Measurements from ENCODE around the gene MUC15. TPM values are rescaled to one million over a fixed set of nuclear protein-coding genes. Genes with fewer than 3 reads are reported as not detected.
"Not testable (repeated sequence)": the region's sequence is repeated elsewhere in the genome, so short reads cannot be mapped to it uniquely, and the experiment has no call there.

MUC15 gene
- total and polyA plus RNA-seq, 2 donors (not counting 3 experiments of a cell fraction or from before 2014, with no cell fraction given) = not detected

DNA sequence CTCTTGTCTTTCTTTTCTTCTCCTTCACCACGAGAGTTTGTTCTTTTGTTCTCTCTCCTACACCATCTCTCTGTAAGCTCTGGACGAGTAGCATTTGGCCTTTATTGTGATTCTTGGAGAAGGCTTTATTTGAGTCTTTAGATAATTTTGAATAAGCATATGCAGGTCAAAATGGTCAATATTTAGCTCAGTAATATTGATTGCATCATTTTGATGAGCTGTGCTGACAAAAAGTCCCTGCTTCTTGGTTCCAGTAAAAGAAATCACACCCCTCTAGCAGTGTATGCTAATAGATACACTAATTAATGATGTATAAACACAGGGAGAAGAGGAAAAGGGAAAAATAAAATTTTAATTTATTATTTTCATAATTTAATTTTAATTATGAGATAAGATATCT is 25.8 kb upstream of the MUC15 start:
- H3K4me2 ChIP-seq (ENCODE audit: insufficient read depth, low read length) = no peak overlapping the region
- BruUV-seq (replicated peaks) = no TSS peak
- no peak overlapping the region for H3K4me3 ChIP-seq (replicated peaks in 1 of 3; ENCODE audit: insufficient read depth in 1 of 3, low read depth in 1 of 3, low read length in 3 of 3)
- H2AFZ ChIP-seq (ENCODE audit: low read depth, low read length) = no peak overlapping the region
- no peaks in the 10 kb centered on the region for H3K9me1 ChIP-seq (replicated peaks; ENCODE audit: control insufficient read depth, extremely low read depth, insufficient read depth, low read length)
- ChIA-PET CTCF (no interaction called here), POLR2A (interaction anchor here (0.6 kb wide), 1 partner anchor 1177 kb away, joined by 5 read pairs; no protein-coding TSS in a partner anchor)
- no peaks in the 10 kb centered on the region for H3K36me3 ChIP-seq (ENCODE audit: control insufficient read depth in 2 of 2, extremely low read depth in 1 of 2, insufficient read depth in 2 of 2, low read length in 2 of 2)
- no peak overlapping the region for H3K27ac ChIP-seq (ENCODE audit: insufficient read depth, low read depth, low read length)
- H3K9ac ChIP-seq (replicated peaks; ENCODE audit: extremely low read depth, insufficient read depth, low read length) = no peak overlapping the region
- no peak for DNase-seq (ENCODE audit: low read depth, low spot score)
- no peaks in the 10 kb centered on the region for H3K4me1 ChIP-seq (ENCODE audit: control insufficient read depth, extremely low read depth, insufficient read depth, low read length)
- H3K79me2 ChIP-seq (ENCODE audit: control insufficient read depth, insufficient read depth, low read length) = no peaks in the 10 kb centered on the region
- dilution Hi-C loops (cut with MboI; ENCODE audit: extremely low pct_ligation_motif_present, low sequenced_read_pairs) = no loop called here
- no peak for FAIRE-seq
- intact Hi-C loops (cut with micrococcal nuclease) = no loop called here
- no peaks in the 10 kb centered on the region for H3K9me3 ChIP-seq (replicated peaks; ENCODE audit: control insufficient read depth, insufficient read depth, low read length)
- H4K20me1 ChIP-seq (replicated peaks; ENCODE audit: control insufficient read depth, extremely low read depth, insufficient read depth, low read length) = no peaks in the 10 kb centered on the region
- TF ChIP-seq GATA2 (IDR thresholded peaks at IDR 0.05; ENCODE audit: insufficient read depth, insufficient read length, low read depth, low read length) = no peak
- TF ChIP-seq, protein P1, sequence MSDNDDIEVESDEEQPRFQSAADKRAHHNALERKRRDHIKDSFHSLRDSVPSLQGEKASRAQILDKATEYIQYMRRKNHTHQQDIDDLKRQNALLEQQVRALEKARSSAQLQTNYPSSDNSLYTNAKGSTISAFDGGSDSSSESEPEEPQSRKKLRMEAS (IDR thresholded peaks at IDR 0.05; ENCODE audit: insufficient read depth, insufficient read length) = no peak
- TF ChIP-seq EZH2 (IDR thresholded peaks at IDR 0.05; ENCODE audit: borderline replicate concordance, low read depth, low read length, severe bottlenecking) = no peak
- no peak for TF ChIP-seq FOS (IDR thresholded peaks at IDR 0.05; ENCODE audit: borderline replicate concordance, insufficient read depth, low read length)
- no peak for TF ChIP-seq JUN (IDR thresholded peaks at IDR 0.05; ENCODE audit: borderline replicate concordance, insufficient read depth, insufficient read length, low read depth)
- TF ChIP-seq MYC (IDR thresholded peaks at IDR 0.05; ENCODE audit: low read depth, low read length) = no peak
- no peak for TF ChIP-seq POLR2A (IDR thresholded peaks at IDR 0.05; ENCODE audit: low read depth, low read length)
- no peak for TF ChIP-seq CTCF (IDR thresholded peaks at IDR 0.05; ENCODE audit: extremely low read depth in 1 of 2, insufficient read depth in 1 of 2, low read depth in 1 of 2, low read length in 2 of 2)
- TF ChIP-seq POLR2AphosphoS5 (IDR thresholded peaks at IDR 0.05; ENCODE audit: insufficient read depth, low read depth, low read length) = no peak
- H3K27me3 ChIP-seq (ENCODE audit: control insufficient read depth in 2 of 2, insufficient read depth in 2 of 2, low read length in 2 of 2) = no peaks in the 10 kb centered on the region

- H3K27me3 ChIP-seq (ENCODE audit: control insufficient read depth in 2 of 2, insufficient read depth in 2 of 2, low read length in 2 of 2); H3K9me3 ChIP-seq (replicated peaks; ENCODE audit: control insufficient read depth, insufficient read depth, low read length); H3K4me1 ChIP-seq (ENCODE audit: control insufficient read depth, extremely low read depth, insufficient read depth, low read length); H3K4me3 ChIP-seq (replicated peaks in 1 of 3; ENCODE audit: insufficient read depth in 1 of 3, low read depth in 1 of 3, low read length in 3 of 3); H3K79me2 ChIP-seq (ENCODE audit: control insufficient read depth, insufficient read depth, low read length); H3K36me3 ChIP-seq (ENCODE audit: control insufficient read depth in 2 of 2, extremely low read depth in 1 of 2, insufficient read depth in 2 of 2, low read length in 2 of 2); H2AFZ ChIP-seq (ENCODE audit: low read depth, low read length); H3K9me1 ChIP-seq (replicated peaks; ENCODE audit: control insufficient read depth, extremely low read depth, insufficient read depth, low read length); DNase-seq (ENCODE audit: low read depth, low spot score); CTCF ChIA-PET; FAIRE-seq; H4K20me1 ChIP-seq (replicated peaks; ENCODE audit: control insufficient read depth, extremely low read depth, insufficient read depth, low read length); BruUV-seq (replicated peaks); H3K9ac ChIP-seq (replicated peaks; ENCODE audit: extremely low read depth, insufficient read depth, low read length); dilution Hi-C loops (cut with MboI; ENCODE audit: extremely low pct_ligation_motif_present, low sequenced_read_pairs); H3K27ac ChIP-seq (ENCODE audit: insufficient read depth, low read depth, low read length); intact Hi-C loops (cut with micrococcal nuclease); POLR2A ChIA-PET; H3K4me2 ChIP-seq (ENCODE audit: insufficient read depth, low read length): not testable (repeated sequence)
Measured at GRCh38 chr11:26597049-26597689, 25.1 kb upstream of the MUC15 start.

Measured in endothelial cell of umbilical vein (primary cell).